ENCODE results near the gene OPCML.

The OPCML gene

DNA sequence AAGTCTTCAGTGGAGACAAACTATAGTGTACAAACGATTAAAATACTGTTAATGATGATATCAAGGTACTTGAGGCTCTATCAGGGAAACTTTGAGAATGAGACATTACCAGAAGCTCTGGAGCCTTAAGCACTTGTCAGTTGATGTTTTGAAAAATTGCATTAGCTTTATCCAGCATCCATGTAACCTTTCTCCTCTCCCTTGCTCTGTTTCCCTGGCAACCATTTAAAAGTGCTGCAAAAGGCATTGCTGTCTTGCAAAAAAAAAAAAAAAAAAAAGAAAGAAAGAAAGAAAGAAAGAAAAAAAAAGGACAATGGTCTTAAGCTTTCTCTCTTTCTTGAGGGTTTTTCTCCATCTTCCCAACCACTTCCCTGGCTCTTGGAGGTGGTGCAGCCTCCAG is 787.0 kb downstream of the OPCML start:
- no peak for DNase-seq (ENCODE audit: low spot score)
- no peak overlapping the region for H3K27ac ChIP-seq
- TF ChIP-seq, protein P1, sequence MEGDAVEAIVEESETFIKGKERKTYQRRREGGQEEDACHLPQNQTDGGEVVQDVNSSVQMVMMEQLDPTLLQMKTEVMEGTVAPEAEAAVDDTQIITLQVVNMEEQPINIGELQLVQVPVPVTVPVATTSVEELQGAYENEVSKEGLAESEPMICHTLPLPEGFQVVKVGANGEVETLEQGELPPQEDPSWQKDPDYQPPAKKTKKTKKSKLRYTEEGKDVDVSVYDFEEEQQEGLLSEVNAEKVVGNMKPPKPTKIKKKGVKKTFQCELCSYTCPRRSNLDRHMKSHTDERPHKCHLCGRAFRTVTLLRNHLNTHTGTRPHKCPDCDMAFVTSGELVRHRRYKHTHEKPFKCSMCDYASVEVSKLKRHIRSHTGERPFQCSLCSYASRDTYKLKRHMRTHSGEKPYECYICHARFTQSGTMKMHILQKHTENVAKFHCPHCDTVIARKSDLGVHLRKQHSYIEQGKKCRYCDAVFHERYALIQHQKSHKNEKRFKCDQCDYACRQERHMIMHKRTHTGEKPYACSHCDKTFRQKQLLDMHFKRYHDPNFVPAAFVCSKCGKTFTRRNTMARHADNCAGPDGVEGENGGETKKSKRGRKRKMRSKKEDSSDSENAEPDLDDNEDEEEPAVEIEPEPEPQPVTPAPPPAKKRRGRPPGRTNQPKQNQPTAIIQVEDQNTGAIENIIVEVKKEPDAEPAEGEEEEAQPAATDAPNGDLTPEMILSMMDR (conservative IDR thresholded peaks at IDR 0.05; ENCODE audit: low read depth) = no peak
- POLR2A ChIA-PET (ENCODE audit: low non-redundant PET) = no interaction called here
- CTCF ChIA-PET = no interaction called here

DNA sequence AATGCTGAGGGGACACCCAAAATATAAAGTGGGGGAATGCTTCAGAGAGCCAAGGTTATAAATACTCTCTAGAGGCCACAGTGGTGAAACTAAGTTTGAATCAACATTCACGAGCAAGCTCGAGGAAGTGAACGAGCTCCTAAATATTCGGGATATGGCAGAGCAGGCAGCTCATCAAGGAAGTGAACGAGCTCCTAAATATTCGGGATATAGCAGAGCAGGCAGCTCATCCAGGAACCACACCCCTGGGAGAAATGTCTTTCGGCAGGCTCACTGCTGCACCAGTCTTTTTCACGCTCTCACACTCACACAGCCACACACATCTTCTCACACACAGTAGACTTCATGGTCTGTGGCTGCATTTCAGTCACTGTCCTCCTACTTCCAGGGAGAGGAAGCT is 787.5 kb downstream of the OPCML start:
- TF ChIP-seq, protein P1 (conservative IDR thresholded peaks at IDR 0.05; ENCODE audit: low read depth) = no peak
- H3K27ac ChIP-seq = no peak overlapping the region
- CTCF ChIA-PET = no interaction called here
- POLR2A ChIA-PET (ENCODE audit: low non-redundant PET) = no interaction called here
- no peak for DNase-seq (ENCODE audit: low spot score)

DNA sequence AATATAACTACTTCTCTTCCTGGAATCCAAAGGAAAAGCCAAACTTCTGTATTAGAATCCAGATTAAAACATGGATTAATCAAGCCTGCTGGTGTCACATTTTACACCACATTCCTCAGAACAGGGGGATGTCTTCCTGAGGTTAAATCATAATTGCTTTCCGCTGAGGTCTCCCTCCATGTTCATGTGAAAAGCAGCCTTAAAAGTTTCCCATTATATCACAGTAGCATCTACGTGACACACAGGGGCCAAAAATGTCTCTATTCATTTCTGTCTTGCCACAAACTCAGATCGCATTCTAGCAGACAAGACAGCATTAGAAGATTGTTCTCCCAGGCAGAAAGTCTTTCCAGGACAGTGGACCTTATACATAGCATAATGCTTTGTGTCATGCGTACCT is 788.7 kb downstream of the OPCML start:
- no peak overlapping the region for H3K27ac ChIP-seq
- TF ChIP-seq, protein P1 (conservative IDR thresholded peaks at IDR 0.05; ENCODE audit: low read depth) = no peak
- ChIA-PET CTCF (no interaction called here), POLR2A (ENCODE audit: low non-redundant PET) (no interaction called here)
- no peak for DNase-seq (ENCODE audit: low spot score)

DNA sequence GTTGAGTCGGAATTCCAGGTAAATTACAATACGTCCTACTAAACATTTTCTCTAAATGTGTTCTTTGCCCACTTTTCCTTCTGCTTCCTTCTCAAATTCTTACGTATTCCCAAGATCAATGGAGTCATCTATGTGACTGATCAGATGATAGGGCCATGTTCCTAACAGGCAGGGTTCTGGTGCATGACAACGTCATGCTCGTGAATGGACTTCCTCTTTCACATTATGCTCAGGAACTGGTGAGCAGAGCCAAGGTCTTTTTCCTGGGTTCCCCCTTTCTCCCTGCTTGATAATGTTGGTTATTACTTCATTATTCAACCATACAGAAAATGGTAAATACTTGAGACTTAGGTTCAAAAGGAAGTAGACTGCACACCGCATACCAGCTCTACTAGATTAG is 789.4 kb downstream of the OPCML start:
- CTCF ChIA-PET = no interaction called here
- POLR2A ChIA-PET (ENCODE audit: low non-redundant PET) = no interaction called here

DNA sequence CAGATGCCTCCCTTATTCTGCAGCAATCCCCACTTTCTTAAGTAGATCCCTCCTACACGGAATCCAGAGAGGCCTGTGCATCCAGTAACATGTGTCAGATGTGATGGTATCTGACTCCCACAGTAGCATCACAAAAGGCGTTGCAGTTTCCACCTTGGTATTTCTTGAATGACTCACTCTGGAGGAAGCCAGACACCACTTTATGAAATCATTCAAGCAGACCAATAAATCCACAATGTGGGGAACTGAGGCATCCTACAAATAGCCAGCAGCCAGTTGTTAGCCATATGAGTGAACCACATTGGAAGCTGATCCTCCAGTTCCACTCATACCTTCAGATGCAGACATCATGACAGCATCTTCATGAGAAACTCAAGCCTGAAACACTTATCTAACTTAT is 798.1 kb downstream of the OPCML start:
- H3K27ac ChIP-seq = no peak overlapping the region
- CTCF ChIA-PET = no interaction called here
- no peak for DNase-seq (ENCODE audit: low spot score)
- POLR2A ChIA-PET (ENCODE audit: low non-redundant PET) = no interaction called here
- TF ChIP-seq, protein P1 (conservative IDR thresholded peaks at IDR 0.05; ENCODE audit: low read depth) = no peak

More for the DNA sequence above, 789.4 kb downstream of the OPCML start:
- TF ChIP-seq, protein P1 (conservative IDR thresholded peaks at IDR 0.05; ENCODE audit: low read depth) = no peak
- H3K27ac ChIP-seq = no peak overlapping the region
- DNase-seq (ENCODE audit: low spot score) = no peak

DNA sequence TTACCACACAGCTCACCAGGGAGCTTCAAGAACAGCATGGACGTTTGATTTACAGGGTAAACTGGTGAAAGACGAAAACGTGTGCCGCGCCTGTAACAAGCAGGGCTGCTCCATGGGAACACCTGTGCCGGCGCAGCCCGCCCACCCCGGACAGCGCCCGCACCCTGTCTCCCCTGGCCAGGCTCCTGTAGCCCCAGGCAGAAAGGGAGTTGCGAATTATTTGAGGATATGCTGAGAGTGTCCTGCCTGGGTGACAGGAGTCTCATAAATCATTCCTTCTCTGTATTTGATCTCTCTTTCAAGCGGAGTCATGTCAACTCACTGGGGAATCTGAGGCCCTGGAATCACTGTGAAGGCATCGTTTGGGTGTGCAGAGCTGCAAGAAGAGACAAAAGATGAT is 804.3 kb downstream of the OPCML start:
- H3K27ac ChIP-seq = no peak overlapping the region
- POLR2A ChIA-PET (ENCODE audit: low non-redundant PET) = no interaction called here
- CTCF ChIA-PET = no interaction called here
- TF ChIP-seq, protein P1 (conservative IDR thresholded peaks at IDR 0.05; ENCODE audit: low read depth) = no peak
- DNase-seq (ENCODE audit: low spot score) = no peak

DNA sequence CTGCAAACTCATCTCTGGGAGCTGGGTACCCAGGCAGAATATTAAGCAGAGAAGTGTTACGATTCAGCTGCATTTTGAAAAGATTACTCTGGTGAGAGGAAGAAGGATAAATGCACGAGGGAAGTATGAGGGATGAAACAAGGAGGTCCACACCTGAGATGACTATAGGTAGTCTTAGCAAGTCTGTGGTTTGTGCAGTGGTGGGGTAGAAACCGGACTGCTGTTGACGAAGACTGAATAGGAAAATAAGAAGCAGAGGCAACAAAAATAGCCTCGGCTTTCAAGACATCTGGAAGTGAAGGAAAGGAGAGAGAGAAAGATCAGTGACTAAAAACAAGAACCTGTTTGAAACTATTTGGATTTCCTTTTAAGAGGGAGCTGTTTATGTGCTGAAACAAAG is 810.8 kb downstream of the OPCML start:
- CTCF ChIA-PET = no interaction called here
- H3K27ac ChIP-seq = no peak overlapping the region
- TF ChIP-seq, protein P1 (conservative IDR thresholded peaks at IDR 0.05; ENCODE audit: low read depth) = no peak
- POLR2A ChIA-PET (ENCODE audit: low non-redundant PET) = no interaction called here
- DNase-seq (ENCODE audit: low spot score) = no peak
